ENCODE data around the gene SOCS1.
"Not testable (repeated sequence)": the region's sequence is repeated elsewhere in the genome, so short reads cannot be mapped to it uniquely, and the experiment has no call there.

SOCS1 gene, protein sequence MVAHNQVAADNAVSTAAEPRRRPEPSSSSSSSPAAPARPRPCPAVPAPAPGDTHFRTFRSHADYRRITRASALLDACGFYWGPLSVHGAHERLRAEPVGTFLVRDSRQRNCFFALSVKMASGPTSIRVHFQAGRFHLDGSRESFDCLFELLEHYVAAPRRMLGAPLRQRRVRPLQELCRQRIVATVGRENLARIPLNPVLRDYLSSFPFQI

DNA sequence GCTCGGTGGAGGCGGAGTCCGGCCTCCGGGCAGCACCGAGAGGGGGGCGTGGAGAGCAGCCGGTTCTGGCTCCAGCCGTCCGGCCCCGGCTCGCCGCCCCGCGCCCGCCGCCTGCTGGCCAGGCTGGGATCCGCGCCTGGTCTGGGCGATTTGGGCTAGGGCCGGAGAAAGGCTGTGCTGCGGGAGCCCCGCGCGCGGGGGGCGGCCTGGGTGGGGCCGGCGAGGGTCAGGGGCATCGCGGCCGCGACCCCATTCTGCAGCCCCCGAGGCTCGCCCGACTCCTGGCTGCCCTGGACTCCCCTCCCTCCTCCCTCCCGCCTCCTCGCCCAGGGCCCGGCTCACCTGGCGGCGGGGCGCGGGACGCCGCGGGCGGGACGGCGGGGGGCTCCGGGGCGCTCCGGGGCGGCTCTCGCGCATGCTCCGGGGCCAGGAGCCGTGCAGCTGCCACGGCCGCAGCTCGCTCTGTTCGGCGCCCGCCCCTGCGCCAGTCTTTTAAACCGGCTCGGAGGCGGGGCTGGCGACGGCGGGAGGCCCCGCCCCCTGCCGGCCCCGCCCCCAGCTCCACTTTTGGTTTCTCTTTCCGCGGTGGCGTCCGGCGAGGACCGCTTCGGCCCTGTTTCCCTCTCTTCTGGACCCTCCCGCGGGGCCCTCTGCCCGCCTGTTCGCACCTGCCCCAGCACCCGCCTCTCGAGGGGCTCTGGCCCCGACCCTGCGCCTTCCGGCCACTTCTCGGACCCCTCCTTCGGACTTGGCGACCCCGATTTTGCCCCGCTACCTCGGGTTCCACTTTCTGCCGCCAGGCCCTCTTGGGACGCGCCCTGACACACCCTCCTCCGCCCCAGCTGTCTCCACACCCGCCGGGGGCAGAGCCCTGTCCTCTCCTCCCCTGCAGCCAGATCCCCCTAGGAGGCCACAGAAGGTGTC lies at the start of gene SOCS1:
Gene SOCS1, minus strand, starts transcription at position 468 of the 924 bp plus-strand sequence. CDS start 726 bp downstream, outside the sequence.
- peak; percentile 90 for DNase-seq

DNA sequence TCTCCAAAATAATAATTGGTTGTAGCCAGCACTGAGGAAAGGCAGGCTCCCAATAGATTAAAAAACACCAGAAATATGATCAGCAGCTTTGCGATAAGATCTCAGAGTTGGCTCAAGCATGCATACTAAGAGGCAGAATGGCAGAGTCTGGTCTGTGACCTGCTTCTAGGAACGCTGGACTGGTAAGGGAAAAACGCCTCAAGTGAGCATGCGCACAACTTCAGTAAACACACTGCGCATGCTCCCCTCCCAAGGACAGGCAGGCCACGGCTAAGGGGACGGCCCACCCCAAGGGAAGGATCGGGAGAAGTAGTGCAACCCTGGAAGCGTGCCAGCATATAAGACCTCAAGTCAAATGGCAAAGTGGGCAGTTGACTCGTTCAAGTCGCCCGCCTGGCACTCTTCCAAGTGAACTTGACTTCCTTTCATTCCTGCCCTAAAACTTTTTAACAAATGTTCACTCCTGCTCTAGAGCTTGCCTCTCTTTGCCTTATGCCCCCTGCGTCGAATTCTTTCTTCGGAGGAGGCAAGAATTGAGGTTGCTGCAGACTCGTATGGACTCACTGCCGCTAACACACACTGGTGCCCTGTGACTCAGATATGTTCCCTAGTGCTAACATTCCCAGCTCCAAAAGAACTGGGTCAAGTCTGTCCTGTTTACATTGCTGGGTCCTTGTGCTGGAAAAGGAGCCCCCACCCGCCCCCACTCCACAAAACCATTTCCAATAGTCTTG lies 47.6 kb upstream of the SOCS1 start:
- no peak for DNase-seq

DNA sequence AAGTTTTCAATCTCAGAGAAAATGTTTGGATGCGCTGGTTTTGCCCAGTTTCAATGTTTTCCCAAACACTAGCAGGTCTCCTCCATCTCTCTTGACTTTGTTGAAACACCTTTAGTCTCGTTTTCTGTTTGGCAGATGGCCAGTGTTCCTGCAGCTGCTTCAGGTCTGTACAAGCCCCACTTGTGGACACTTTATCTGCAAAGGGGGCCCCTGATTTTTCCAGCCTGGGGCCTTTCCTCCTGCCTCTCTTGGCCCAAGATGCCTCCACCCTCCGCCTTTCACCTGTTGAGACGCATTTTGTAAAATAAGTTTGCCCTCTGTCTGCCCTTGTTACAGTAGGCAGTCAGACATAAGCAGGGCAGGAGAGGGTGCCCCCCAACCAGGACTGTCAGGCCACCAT lies 47.0 kb upstream of the SOCS1 start:
- DNase-seq = no peak

DNA sequence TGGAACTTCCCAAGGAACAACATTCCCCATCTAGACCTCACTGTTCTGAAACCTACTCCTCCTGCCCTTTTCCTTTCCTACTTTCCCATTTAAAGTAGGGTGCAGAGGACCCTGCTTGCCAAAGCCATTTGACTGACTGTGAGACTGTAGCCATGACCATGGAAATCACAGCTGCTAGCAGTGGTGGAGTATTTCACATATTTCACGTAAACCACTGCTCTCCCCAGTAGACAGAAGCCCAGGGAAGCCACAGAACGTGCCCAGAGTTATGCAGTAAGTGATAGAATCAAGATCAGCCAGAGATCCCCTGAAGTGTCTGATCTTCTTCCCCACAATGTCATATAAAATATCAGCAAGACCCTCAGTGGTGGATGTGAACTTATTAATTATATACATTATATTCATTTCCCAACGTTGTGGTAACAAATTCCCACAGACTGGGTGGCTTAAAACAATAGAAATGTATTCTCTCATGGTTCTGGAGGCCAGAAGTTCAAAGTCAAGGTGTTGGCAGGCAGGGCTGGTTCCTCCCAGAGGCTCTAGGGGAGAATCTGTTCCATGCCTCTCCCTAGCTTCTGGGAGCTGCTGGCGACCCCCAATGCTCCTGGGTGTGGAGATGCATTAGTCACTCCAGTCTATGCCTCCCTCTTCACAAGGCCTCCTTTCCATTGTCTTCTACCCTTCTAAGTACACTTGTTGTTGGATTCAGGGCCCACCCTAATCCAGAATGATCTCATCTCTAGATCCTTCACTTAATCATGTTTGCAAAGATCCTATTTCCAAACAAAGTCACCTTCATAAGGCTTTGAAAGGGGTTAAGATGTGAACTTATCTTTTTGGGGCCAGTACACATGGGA lies 45.9 kb upstream of the SOCS1 start:
- DNase-seq = no peak

GRCh38 chr16:11300560-11300892 lies 44.5 kb upstream of the SOCS1 start:
- DNase-seq = no peak

DNA sequence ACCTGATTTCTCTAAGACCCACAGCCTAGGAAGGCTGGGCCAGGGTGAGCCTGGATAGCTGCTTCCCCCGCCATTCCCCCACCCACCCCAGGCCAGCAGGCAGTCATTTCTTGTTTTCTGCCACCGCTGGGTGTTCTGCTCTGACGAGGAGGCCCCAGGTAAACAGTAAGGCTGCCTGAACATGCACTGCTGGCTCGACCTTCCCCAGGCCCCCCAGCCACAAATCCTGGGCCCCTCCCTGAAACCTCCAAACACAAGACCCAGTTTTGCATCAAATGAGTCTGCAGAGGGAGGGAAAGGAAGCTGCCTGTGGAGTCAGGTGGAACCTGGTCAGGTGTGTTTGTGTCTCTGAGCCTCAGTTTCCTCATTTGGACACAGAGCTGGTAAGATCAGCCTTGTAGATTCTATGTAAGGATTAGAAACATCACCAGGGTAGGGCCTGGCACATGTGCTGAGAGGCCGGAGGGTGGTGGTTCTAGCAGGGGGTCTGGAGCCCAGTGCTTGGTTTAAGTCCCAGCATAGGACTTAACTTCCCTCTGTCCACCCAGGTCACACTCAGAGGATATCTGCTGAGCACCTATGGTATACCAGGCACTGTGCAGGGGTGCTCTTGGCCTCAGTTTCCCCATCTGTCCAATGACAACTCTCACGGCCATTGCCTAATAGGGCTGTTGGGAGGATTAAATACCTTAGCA lies 44.0 kb upstream of the SOCS1 start:
- no peak for DNase-seq

GRCh38 chr16:11298950-11299547 lies 43.0 kb upstream of the SOCS1 start:
- not testable (repeated sequence) for DNase-seq

GRCh38 chr16:11298143-11298900 lies 42.3 kb upstream of the SOCS1 start:
- DNase-seq = no peak

- peak; percentile 78 for DNase-seq
Observed at GRCh38 chr16:11297492-11298142, 41.6 kb upstream of the SOCS1 start.

DNA sequence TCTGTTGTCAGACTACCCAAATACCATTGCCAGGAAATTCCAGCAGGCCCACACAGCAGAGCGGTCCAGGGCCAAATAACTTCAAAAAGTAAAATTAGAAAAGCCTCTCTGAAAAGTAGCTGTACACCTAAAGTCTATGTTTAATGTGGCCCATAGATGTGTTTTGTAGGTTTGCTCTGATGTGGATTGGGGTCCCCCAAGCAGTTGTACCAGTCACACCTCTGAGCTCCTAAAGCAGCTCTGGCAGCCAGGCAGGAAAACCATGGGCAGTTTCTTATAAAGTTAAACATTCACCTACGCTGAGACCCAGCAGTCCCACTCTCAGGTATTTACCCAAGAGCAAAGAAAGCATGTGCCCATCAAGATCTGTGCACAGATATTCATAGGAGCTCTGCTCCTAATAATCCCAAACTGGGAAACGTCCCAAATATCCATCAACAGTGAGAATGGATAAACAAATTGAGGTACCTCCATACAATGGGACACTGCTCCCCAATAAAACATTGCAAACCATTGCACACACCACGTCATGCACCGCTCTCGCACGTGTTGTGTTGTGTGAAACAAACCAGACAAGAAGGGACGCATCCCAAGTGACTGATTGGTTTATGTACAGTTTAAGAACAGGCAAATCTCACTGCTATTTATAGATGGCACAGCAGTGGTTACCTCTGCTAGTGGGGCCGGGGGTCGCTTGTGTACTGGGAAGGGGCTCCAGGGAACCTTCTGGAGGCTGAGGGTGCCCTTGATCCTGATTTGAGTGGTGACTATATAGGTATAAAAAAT lies 40.9 kb upstream of the SOCS1 start:
- no peak for DNase-seq

DNA sequence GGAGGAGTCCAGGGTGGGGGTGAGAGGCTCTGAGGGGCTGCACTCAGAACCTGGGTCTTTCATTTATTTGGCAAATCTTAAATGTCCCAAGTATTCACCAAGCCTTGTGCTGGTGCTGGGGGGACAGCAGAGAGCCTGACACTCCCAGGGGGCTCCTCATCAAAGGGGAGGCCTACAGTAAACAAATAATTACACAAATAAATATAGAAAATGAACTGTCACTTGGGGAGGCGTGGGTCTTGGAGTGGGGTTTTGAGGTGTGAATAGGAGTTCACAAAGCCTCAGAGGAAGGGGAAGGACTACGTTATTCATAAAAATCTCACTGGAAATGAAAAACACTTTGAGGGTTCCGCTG lies 40.3 kb upstream of the SOCS1 start:
- no peak for DNase-seq

GRCh38 chr16:11295672-11296071 lies 39.7 kb upstream of the SOCS1 start:
- no peak for DNase-seq

GRCh38 chr16:11292076-11292748 lies 36.2 kb upstream of the SOCS1 start:
- DNase-seq = no peak

- no peak for DNase-seq
Observed at GRCh38 chr16:11291091-11291703, 35.2 kb upstream of the SOCS1 start.

GRCh38 chr16:11290102-11290893 lies 34.3 kb upstream of the SOCS1 start:
- no peak for DNase-seq

GRCh38 chr16:11289696-11290095 lies 33.7 kb upstream of the SOCS1 start:
- DNase-seq = not testable (repeated sequence)

- no peak for DNase-seq
Observed at GRCh38 chr16:11289202-11289601, 33.2 kb upstream of the SOCS1 start.

- DNase-seq = no peak
Observed at GRCh38 chr16:11285842-11286241, 29.8 kb upstream of the SOCS1 start.
